GM23338 (cell line): ENCODE measurements around the gene CYBA. TPM values are rescaled to one million over a fixed set of nuclear protein-coding genes. Genes with fewer than 3 reads are reported as not detected.

Source experiments
- ATAC-seq: fragments of 200-7000 bp; cut with Tn5 transposase; 3 replicates; pipeline ENCODE4 v1.9.1; 2020
- DNase-seq: peaks from one replicate; pipeline ENCODE4 v3.0.0-alpha.2; 2015; ENCODE audit warnings: low spot score
- H2AFZ ChIP-seq: fragments of 200-600 bp; sonication (generic); 2 replicates; pipeline ENCODE4 v1.8.0; 2016; ENCODE audit warnings: antibody characterized with exemption, mild to moderate bottlenecking, moderate library complexity
- H3F3A ChIP-seq: fragments of 200-600 bp; sonication (generic); replicated peaks from 2 replicates; pipeline ENCODE4 v1.8.0; 2017; ENCODE audit warnings: antibody characterized with exemption, mixed run types, low read depth
- H3K27ac ChIP-seq: fragments of 200-600 bp; sonication (generic); 2 replicates; pipeline ENCODE4 v1.6.1; 2016; ENCODE audit warnings: low read depth
- H3K27me3 ChIP-seq: fragments of 200-600 bp; sonication (generic); 2 replicates; pipeline ENCODE4 v1.8.0; 2016; ENCODE audit warnings: mild to moderate bottlenecking, mixed run types, moderate library complexity; ENCODE audit not compliant: insufficient read depth
- H3K36me3 ChIP-seq: fragments of 200-600 bp; sonication (generic); 2 replicates; pipeline ENCODE4 v1.8.0; 2016; ENCODE audit warnings: mild to moderate bottlenecking; ENCODE audit not compliant: insufficient read depth
- H3K4me1 ChIP-seq: fragments of 200-600 bp; sonication (generic); 2 replicates; pipeline ENCODE4 v1.8.0; 2016; ENCODE audit warnings: mild to moderate bottlenecking, moderate library complexity; ENCODE audit not compliant: insufficient read depth
- H3K4me2 ChIP-seq: fragments of 200-600 bp; sonication (generic); 2 replicates; pipeline ENCODE4 v1.7.1; 2017; ENCODE audit warnings: mixed run types
- H3K4me3 ChIP-seq: fragments of 200-600 bp; sonication (generic); 2 replicates; pipeline ENCODE4 v1.6.1; 2016; ENCODE audit warnings: mixed run types
- H3K79me2 ChIP-seq: fragments of 200-600 bp; sonication (generic); replicated peaks from 2 replicates; pipeline ENCODE4 v1.8.0; 2017; ENCODE audit warnings: mild to moderate bottlenecking; ENCODE audit not compliant: insufficient read depth
- H3K9me2 ChIP-seq: fragments of 200-600 bp; sonication (generic); 2 replicates; pipeline ENCODE4 v1.8.0; 2017; ENCODE audit not compliant: insufficient read depth
- H4K20me1 ChIP-seq: fragments of 200-600 bp; sonication (generic); replicated peaks from 2 replicates; pipeline ENCODE4 v1.8.0; 2017; ENCODE audit warnings: mild to moderate bottlenecking; ENCODE audit not compliant: insufficient read depth
- H3K27ac Mint-ChIP-seq: 2 replicates; pipeline ENCODE4 v1.8.0; 2020; ENCODE audit warnings: inconsistent platforms, mild to moderate bottlenecking, moderate library complexity, mixed read lengths
- H3K27me3 Mint-ChIP-seq: 3 replicates; pipeline ENCODE4 v1.8.0; 2022; ENCODE audit warnings: low read depth, mild to moderate bottlenecking, moderate library complexity, mixed read lengths, inconsistent platforms; ENCODE audit not compliant: insufficient read depth, poor library complexity
- H3K36me3 Mint-ChIP-seq: 3 replicates; pipeline ENCODE4 v1.8.0; 2021; ENCODE audit warnings: low read depth, mild to moderate bottlenecking, inconsistent platforms, moderate library complexity, mixed read lengths
- H3K4me1 Mint-ChIP-seq: 3 replicates; pipeline ENCODE4 v1.8.0; 2020; ENCODE audit warnings: mild to moderate bottlenecking, inconsistent platforms, mixed read lengths
- H3K4me3 Mint-ChIP-seq: 3 replicates; pipeline ENCODE4 v1.8.0; 2021; ENCODE audit warnings: moderate library complexity, mild to moderate bottlenecking, inconsistent platforms, mixed read lengths
- H3K9me3 Mint-ChIP-seq: 3 replicates; pipeline ENCODE4 v1.8.0; 2020; ENCODE audit warnings: moderate library complexity, mild to moderate bottlenecking, inconsistent platforms, mixed read lengths
- CREB1 ChIP-seq: fragments of 250-450 bp; sonication (Bioruptor Pico); IDR thresholded peaks from 2 replicates; pipeline ENCODE4 v1.5.0; 2020; ENCODE audit warnings: low read depth, mild to moderate bottlenecking, moderate library complexity
- ETS1 ChIP-seq: IDR thresholded peaks from 2 replicates; pipeline ENCODE4 v1.6.1; 2016; ENCODE audit warnings: antibody characterized with exemption
- EZH2 ChIP-seq: fragments of 200-600 bp; sonication (generic); IDR thresholded peaks from one replicate; pipeline ENCODE4 v1.8.0; 2017; ENCODE audit warnings: antibody characterized with exemption, mild to moderate bottlenecking, low read depth; ENCODE audit not compliant: unreplicated experiment
- EZH2phosphoT487 ChIP-seq: fragments of 200-600 bp; sonication (generic); IDR thresholded peaks from one replicate; pipeline ENCODE4 v1.8.1; 2018; ENCODE audit warnings: antibody characterized with exemption; ENCODE audit not compliant: unreplicated experiment
- JUNB ChIP-seq: IDR thresholded peaks from one replicate; pipeline ENCODE4 v1.6.1; 2016; ENCODE audit warnings: antibody characterized with exemption; ENCODE audit not compliant: unreplicated experiment
- NANOG ChIP-seq: IDR thresholded peaks from 2 replicates; pipeline ENCODE4 v1.6.1; 2016; ENCODE audit warnings: antibody characterized with exemption, borderline replicate concordance
- POLR2AphosphoS5 ChIP-seq: IDR thresholded peaks from 2 replicates; pipeline ENCODE4 v1.6.1; 2016; ENCODE audit warnings: antibody characterized with exemption, low read depth
- STAT1 ChIP-seq: IDR thresholded peaks from one replicate; pipeline ENCODE4 v1.6.1; 2016; ENCODE audit warnings: antibody characterized with exemption; ENCODE audit not compliant: unreplicated experiment
- ZNF114 ChIP-seq: fragments of 250-450 bp; sonication (Bioruptor Pico); IDR thresholded peaks from 2 replicates; pipeline ENCODE4 v1.5.0; 2020; ENCODE audit warnings: mild to moderate bottlenecking, moderate library complexity
- ZNF331 ChIP-seq: fragments of 250-450 bp; sonication (Bioruptor Pico); IDR thresholded peaks from 2 replicates; pipeline ENCODE4 v1.5.0; 2020; ENCODE audit warnings: low read depth, mild to moderate bottlenecking, moderate library complexity
- ZNF462 ChIP-seq: fragments of 250-450 bp; sonication (Bioruptor Pico); IDR thresholded peaks from 2 replicates; pipeline ENCODE4 v1.5.0; 2020; ENCODE audit warnings: mild to moderate bottlenecking, moderate library complexity
- polyA plus RNA-seq: library from polyadenylated mRNA; unstranded; fragments of >200 nt; fragmentation: Nextera tagmentation; extraction: Ambion mirVana; gene quantifications from 2 replicates; pipeline ENCODE4 v1.2.1, GENCODE V29; 2016
- total RNA-seq: library from RNA; depleted of rRNA; stranded (reverse); fragments of >200 nt; shearing (Covaris generic); gene quantifications from 2 replicates; pipeline ENCODE4 v1.2.3, GENCODE V29; 2014
- TF ChIP-seq, protein P1 (sequence below): IDR thresholded peaks from one replicate; pipeline ENCODE4 v1.6.1; 2018; ENCODE audit warnings: antibody characterized with exemption; ENCODE audit not compliant: unreplicated experiment
- TF ChIP-seq, protein P2 (sequence below), 2 experiments: fragments of 200-600 bp in 1 of 2; sonication (generic) in 1 of 2; conservative IDR thresholded peaks; 2 replicates each; pipeline versions ENCODE4 v1.5.1 to v1.6.1; 2016 to 2017; ENCODE audit warnings: antibody characterized with exemption in 2 of 2, low read depth in 2 of 2, mild to moderate bottlenecking in 2 of 2, moderate library complexity in 1 of 2

The CYBA gene
- total and polyA plus RNA-seq, 2 experiments from 2014 or later = 275 to 281 TPM

- 0 out of 2 replicates have a peak overlapping the region, but pooled peaks have one; percentile 56 for H3K27ac Mint-ChIP-seq
- DNase-seq (no peak), ATAC-seq (no peak)
- H3K36me3 ChIP-seq = peaks cover 13% of the 10 kb centered on the region; the same call in 1 of the 2 replicates
- 0 out of 2 replicates have a peak, but pooled peaks cover 14% of the 10 kb centered on the region for H3F3A ChIP-seq
- H3K4me2 ChIP-seq = no peak overlapping the region
- H4K20me1 ChIP-seq = no peaks in the 10 kb centered on the region
- no peaks in the 10 kb centered on the region; the same call in 1 of the 2 replicates for H3K27me3 ChIP-seq
- no peaks in the 10 kb centered on the region for H3K9me2 ChIP-seq
- no peaks in the 10 kb centered on the region for H3K9me3 Mint-ChIP-seq
- H3K36me3 Mint-ChIP-seq = peaks cover 35% of the 10 kb centered on the region
- no peak overlapping the region for H2AFZ ChIP-seq
- peaks cover 17% of the 10 kb centered on the region for H3K27me3 Mint-ChIP-seq
- TF ChIP-seq ETS1 (no peak), ZNF114 (CRISPR knock-in tag) (no peak), POLR2AphosphoS5 (no peak), STAT1 (no peak), JUNB (no peak), EZH2 (no peak), CREB1 (no peak), NANOG (no peak), ZNF462 (CRISPR knock-in tag) (no peak), ZNF331 (CRISPR knock-in tag) (no peak), EZH2phosphoT487 (no peak)
- TF ChIP-seq, protein P1, sequence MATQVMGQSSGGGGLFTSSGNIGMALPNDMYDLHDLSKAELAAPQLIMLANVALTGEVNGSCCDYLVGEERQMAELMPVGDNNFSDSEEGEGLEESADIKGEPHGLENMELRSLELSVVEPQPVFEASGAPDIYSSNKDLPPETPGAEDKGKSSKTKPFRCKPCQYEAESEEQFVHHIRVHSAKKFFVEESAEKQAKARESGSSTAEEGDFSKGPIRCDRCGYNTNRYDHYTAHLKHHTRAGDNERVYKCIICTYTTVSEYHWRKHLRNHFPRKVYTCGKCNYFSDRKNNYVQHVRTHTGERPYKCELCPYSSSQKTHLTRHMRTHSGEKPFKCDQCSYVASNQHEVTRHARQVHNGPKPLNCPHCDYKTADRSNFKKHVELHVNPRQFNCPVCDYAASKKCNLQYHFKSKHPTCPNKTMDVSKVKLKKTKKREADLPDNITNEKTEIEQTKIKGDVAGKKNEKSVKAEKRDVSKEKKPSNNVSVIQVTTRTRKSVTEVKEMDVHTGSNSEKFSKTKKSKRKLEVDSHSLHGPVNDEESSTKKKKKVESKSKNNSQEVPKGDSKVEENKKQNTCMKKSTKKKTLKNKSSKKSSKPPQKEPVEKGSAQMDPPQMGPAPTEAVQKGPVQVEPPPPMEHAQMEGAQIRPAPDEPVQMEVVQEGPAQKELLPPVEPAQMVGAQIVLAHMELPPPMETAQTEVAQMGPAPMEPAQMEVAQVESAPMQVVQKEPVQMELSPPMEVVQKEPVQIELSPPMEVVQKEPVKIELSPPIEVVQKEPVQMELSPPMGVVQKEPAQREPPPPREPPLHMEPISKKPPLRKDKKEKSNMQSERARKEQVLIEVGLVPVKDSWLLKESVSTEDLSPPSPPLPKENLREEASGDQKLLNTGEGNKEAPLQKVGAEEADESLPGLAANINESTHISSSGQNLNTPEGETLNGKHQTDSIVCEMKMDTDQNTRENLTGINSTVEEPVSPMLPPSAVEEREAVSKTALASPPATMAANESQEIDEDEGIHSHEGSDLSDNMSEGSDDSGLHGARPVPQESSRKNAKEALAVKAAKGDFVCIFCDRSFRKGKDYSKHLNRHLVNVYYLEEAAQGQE = no peak
- TF ChIP-seq, protein P2, sequence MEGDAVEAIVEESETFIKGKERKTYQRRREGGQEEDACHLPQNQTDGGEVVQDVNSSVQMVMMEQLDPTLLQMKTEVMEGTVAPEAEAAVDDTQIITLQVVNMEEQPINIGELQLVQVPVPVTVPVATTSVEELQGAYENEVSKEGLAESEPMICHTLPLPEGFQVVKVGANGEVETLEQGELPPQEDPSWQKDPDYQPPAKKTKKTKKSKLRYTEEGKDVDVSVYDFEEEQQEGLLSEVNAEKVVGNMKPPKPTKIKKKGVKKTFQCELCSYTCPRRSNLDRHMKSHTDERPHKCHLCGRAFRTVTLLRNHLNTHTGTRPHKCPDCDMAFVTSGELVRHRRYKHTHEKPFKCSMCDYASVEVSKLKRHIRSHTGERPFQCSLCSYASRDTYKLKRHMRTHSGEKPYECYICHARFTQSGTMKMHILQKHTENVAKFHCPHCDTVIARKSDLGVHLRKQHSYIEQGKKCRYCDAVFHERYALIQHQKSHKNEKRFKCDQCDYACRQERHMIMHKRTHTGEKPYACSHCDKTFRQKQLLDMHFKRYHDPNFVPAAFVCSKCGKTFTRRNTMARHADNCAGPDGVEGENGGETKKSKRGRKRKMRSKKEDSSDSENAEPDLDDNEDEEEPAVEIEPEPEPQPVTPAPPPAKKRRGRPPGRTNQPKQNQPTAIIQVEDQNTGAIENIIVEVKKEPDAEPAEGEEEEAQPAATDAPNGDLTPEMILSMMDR (conservative IDR thresholded peaks at IDR 0.05; ENCODE audit: low read depth in 2 of 2) = no peak
- no peaks in the 10 kb centered on the region for H3K79me2 ChIP-seq
- no peak overlapping the region for H3K27ac ChIP-seq
- no peak overlapping the region for H3K4me3 Mint-ChIP-seq
- H3K4me1 Mint-ChIP-seq = peaks cover 33% of the 10 kb centered on the region
- peaks cover 10% of the 10 kb centered on the region for H3K4me1 ChIP-seq
- no peak overlapping the region for H3K4me3 ChIP-seq
Measured at GRCh38 chr16:88632587-88632930, 18.3 kb downstream of the CYBA start.
